GM10847 (cell line): ENCODE results near the gene CPNE8.

Experiments used
- POLR2A ChIP-seq: IDR thresholded peaks from 2 replicates; pipeline ENCODE4 v1.6.1; 2011; ENCODE audit not compliant: insufficient read length; ENCODE audit errors: extremely low read depth

CPNE8 gene

DNA sequence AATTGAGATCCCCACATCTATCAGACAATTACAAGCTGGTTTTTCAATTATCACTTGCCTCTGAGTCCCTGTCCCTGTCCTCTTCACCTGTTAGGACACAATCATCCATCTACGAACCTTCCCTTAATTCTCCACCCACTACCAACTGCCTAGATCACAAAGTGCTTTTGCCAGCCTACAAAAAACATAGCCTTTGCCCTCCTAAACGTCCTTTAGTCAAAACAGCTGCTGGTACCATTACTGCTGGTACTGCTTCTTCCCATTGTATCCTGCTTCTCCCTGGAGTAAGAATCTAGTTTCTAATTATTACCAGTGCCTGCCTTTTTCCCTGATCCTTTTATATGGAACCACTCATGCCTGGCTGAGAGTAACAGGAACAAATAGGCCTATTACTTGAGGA, 82.1 kb downstream of the CPNE8 start:
- TF ChIP-seq POLR2A = no peak

DNA sequence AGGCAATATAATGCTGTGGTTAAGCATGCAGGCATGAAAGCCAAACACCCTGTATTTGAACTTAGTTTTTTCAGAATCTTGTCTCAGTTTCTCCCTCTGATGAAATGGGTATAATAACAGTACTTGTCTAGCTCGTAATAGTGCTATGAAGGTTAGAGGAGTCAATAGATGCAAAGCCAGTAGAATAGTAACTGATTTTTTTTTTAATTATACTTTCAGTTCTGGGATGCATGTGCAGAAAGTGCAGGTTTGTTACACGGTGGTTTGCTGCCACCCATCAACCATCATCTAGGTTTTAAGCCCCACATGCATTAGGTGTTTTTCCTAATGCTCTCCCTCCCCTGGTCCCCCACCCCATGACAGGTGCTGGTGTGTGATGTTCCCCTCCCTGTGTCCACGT, 87.4 kb downstream of the CPNE8 start:
- no peak for TF ChIP-seq POLR2A

DNA sequence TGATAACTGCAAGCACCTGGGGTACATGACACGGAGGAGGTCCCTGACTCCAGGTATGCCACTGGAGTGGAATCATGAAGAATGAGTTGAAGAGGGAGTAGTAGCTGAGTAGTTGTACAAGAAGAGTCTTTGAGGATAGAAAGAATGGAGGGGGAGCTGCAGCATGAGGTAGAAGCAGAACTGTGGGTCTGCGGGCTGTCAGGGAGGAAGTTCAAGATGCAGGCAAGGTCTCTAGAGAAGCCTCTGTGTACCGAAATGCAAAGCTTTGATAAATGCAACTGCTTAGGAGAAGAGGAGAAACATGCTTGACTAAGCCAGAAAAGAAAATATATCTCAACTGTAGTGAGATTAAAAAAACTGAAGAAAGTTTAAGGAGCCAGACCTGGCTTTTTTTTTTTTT, 91.5 kb downstream of the CPNE8 start:
- no peak for TF ChIP-seq POLR2A

DNA sequence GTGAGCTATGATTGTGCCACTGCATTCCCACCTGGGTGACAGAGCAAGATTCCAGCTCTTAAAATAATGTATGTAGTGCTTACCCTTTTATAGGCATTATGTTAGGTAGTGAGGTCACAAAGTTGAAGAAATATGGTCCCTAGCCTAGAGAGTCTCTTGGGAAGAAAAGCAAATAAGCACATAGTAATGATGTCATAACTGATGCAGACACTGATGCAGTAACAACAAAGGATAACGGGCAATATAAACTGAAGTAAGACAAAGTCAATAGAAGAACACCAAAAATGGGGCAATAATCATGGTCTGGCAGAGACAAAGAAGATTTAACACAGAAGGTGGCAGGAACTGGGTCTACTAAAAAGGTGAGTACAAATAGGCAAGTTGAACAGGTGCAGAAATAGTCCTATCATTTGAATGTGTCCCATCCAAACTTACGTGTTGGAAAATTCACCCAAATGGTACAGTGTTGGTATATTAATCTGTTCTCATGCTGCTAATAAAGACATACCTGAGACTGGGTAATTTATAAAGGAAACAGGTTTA, 93.5 kb downstream of the CPNE8 start:
- TF ChIP-seq POLR2A = no peak

DNA sequence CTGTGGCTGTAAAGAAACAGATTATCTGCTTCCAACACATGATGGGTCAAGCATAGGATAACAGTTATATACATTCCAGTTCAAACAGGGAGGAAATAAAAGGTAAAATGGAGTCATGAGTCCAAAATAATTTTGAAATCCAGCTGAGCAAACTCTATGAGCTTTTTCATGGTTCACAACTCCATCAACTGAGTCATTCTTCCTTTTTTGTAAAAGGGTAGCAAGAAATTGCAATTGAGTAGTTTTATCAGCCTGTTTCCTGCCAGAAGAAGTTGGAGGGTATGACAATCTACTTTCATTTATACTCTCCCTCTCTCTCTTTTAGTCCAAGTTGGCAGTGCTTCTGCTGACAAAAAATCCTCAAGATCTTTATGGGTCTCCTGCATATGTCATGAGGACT, 95.6 kb downstream of the CPNE8 start:
- TF ChIP-seq POLR2A = no peak

DNA sequence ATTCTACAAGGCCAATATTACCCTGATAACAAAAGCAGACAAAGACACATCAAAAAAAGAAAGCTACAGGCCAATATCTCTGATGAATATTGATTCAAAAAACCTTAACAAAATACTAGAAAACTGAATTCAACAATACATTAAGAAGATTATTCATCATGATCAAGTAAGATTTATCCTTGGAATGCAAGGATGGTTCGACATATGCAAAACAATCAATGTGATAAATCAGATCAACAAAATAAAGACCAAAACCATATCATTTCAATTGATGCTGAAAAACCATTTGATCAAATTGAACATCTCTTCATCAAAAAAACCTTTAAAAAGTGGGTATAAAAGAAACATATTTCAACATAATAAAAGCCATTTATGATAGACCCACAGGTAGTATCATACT, 117.3 kb downstream of the CPNE8 start:
- no peak for TF ChIP-seq POLR2A

DNA sequence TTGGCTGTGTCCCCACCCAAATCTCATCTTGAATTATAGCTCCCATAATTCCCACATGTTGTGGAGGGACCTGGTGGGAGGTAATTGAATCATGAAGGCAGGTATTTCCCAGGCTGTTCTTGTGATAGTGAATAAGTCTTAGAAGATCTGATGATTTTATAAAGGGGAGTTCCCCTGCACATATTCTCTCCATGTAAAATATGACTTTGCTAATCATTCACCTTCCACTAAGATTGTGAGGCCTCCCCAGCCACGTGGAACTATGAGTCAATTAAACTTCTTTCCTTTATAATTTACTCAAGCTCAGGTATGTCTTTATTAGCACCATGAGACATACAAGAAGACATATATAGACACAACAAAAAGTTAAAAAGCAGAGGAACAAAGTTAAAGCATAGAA, 120.0 kb downstream of the CPNE8 start:
- TF ChIP-seq POLR2A = no peak

DNA sequence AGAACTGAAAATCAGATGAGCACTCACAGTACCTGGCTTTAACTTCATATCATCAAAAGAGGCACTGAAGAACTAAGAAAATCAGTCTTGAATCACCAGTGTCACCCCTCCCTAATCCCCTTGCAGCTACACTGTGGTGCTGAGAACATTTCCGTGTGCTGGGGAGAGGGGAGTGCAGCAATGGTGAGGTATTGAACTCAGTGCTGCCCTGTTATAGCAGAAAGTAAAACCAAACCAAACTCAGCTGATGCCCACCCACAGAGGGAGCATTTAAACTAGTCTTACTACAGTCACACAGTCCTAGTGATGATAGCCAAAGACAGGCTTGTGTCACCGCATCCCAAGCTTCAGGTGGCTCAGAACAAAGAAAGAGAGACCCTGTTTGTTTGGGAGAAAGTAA, 122.1 kb downstream of the CPNE8 start:
- TF ChIP-seq POLR2A = no peak

DNA sequence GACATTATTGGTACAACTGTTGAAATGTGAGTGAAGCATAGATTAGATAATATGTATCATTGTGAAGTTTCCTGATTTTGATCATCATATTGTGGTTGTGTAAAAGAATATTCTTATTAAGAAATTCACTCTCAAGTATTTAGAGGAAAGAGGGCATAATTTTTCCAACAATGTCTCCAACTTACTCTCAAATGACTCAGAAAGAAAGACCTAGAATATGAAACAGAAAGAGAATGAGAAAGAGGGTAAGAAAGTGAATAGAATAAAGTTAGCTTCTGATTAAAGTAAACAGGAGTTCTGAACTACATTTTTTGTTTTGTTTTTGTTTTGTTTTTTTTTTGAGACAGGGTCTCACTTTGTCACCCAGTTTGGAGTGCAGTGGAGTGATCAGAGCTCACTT, 123.0 kb downstream of the CPNE8 start:
- no peak for TF ChIP-seq POLR2A

DNA sequence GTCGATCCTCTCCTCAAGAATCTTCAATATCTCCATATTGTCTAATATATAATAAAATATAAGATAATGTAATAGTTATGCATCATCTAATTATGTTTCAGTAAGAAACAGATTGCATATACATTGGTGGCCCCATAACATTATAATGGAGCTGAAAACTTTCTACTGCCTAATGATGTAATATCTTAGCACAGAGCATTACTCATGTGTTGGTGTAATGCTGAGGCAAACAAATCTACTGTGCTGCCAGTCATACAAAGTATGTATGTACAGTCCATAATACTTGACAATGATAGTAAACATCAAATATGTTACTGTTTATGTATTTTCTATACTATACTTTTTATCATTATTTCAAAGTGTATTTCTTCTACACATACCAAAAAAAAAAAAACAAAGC, 128.7 kb downstream of the CPNE8 start:
- TF ChIP-seq POLR2A = no peak

DNA sequence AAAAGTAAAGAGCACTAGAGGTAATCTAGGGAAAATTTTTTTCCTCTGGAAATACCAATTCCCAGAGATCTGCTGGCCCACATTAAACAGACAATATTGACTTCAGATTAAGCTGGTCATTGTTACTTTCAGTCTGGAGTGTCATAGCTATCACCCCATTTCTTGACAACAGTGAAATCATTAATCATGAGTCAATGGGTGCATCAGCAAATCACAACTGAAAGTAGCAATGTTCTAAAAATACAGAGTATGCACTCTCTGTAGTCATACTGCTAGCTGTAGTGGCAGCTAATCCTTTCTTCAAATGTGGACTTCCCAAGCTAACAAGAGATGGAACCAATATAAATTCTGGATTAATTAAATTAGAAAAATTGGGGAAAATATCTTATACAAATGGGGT, 129.9 kb downstream of the CPNE8 start:
- no peak for TF ChIP-seq POLR2A

DNA sequence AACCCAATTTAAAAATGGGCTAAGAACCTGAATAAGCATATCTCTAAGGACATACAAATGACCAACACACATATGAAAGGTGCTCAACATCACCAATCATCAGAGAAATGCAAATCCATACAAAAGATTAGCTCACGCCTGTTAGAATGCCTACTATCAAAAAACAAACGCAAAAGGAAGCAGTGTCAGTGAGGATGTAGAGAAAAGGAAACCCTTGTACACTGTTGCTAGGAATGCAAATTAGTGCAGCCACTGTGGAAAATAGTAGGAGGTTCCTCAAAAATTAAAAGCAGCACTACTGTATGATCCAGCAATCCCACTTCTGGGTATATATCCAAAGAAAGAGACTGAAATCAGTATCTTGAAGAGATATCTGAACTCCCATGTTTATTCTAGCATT, 133.0 kb downstream of the CPNE8 start:
- no peak for TF ChIP-seq POLR2A

DNA sequence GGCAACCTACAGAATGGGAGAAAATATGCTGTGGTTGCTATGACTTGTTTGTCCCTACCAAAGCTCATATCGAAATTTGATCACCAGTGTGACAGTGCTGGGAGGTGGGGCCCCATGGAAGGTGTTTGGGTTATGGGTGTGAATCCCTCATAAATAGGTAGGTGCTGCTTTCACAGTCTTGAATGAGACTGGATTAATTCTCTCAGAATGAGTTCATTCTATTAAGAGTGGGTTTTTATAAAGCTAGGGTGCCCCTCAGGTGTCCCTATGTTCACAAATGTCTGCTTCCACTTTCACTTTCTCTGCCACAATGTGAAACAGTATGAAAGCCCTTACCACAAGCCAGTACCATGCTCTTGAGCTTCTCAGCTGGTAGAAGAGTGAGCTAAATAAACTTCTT, 133.5 kb downstream of the CPNE8 start:
- TF ChIP-seq POLR2A = no peak

DNA sequence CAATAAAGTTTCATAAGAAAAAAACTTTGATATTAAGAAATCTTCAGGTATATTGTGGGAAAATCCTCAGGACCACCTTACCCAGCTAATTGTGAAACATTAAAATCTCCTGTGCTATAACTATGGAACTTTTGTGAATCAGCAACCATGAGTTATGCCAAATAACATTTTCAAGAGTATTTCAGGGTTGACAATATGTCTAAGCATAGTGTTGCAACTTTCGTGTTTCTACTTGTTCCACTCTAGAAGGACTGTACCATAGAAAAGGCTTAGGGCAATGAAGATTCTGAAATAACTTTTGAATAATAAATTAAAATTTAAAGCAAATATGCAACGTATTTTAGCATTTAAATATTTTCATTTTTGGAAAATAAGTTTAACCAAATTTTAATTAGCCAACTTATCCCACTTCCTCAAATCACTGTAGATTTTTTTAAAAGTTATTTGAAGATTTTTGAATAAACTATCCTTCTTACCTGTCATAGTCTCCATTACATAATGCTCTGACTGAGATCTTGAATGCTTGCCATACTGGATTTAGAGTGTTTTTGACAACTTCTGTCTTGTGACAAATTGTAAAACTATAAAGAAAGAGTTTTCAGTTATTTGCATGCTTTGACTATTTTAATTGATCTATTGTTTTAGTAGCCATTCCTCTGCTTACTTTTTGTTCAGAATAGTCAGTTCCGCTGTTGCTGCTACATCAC, 143.6 kb downstream of the CPNE8 start:
- TF ChIP-seq POLR2A = no peak

DNA sequence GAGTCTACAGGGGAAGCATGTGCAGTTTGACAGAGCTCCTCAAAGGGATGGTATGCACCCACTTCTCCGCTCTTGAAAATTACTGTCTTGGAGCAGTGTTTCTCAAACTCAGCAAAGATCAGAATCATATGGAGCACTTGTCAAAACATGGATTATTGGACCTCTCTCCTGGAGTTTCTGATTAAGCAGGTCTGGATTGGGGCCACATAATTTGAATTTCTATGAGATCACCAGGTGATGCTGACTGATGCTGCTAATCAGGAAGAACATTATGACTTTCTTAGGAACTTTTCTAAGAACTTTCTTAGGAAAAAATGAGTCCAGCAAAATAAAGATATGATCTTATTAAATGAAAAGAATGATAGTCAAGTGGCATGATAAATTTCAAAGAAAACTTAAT, 144.3 kb downstream of the CPNE8 start:
- TF ChIP-seq POLR2A = no peak

DNA sequence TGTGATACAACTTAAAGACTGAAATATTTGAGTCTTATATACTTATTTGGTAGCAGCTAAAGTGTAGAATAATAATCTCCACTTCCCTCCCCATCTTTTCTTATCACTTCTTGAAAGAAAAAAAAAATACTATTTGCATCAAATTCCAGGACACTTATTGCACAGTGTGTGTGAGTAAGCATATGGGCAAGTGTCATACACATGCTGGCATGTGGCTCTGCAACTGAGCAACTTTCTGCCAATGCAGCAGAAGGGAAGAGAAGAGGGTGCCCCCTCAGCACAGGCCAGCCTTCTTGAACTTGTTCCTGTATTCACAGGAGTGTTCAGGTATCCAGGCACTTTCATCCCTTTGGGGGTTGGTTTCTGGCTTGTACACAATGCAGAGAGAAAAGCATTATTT, 145.8 kb downstream of the CPNE8 start:
- TF ChIP-seq POLR2A = no peak

DNA sequence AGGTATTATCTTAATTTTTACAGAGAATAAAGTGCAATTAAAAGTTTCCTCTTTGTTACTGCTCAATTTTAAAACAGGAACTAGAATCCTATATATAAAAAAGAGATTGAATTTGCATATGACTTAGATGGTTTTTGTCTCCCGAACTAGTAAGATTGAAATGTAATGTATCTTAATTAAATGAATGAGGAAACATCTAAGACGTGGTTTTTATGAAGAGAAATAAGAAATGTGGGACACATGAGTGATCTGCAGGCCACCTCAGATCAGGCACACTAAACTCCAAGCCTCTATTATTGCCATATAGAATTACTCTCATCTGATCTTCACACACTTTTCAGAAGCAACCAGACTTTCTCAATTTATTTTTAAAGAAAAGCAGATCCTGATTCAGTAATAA, 158.6 kb downstream of the CPNE8 start:
- TF ChIP-seq POLR2A = no peak
